CD4-positive, alpha-beta T cell treated with Interleukin-4 for 4 hours (primary cell): ENCODE results near the gene P2RY2.
"Not testable (repeated sequence)": the region's sequence is repeated elsewhere in the genome, so short reads cannot be mapped to it uniquely, and the experiment has no call there.

ENCODE experiments used
- DNase-seq: peaks from one replicate; pipeline ENCODE4 v3.0.0-alpha.2; 2020

The P2RY2 gene

GRCh38 chr11:73229896-73230875 is 12.1 kb downstream of the P2RY2 start:
- no peak for DNase-seq

- DNase-seq: no peak
Measured at GRCh38 chr11:73230931-73231330, 12.8 kb downstream of the P2RY2 start.

- not testable (repeated sequence) for DNase-seq
Measured at GRCh38 chr11:73232487-73232886, 14.4 kb downstream of the P2RY2 start.

GRCh38 chr11:73233211-73233610 is 15.1 kb downstream of the P2RY2 start:
- no peak for DNase-seq

GRCh38 chr11:73233692-73234470 is 15.8 kb downstream of the P2RY2 start:
- no peak for DNase-seq

- no peak for DNase-seq
Measured at GRCh38 chr11:73234471-73235181, 16.5 kb downstream of the P2RY2 start.

GRCh38 chr11:73235236-73235786 is 17.2 kb downstream of the P2RY2 start:
- DNase-seq: no peak

GRCh38 chr11:73236205-73236765 is 18.2 kb downstream of the P2RY2 start:
- DNase-seq: no peak

GRCh38 chr11:73236854-73237253 is 18.8 kb downstream of the P2RY2 start:
- no peak for DNase-seq

- DNase-seq: no peak
Measured at GRCh38 chr11:73237471-73238290, 19.6 kb downstream of the P2RY2 start.

- DNase-seq: no peak
Measured at GRCh38 chr11:73239111-73239521, 21.0 kb downstream of the P2RY2 start.

GRCh38 chr11:73239571-73240189 is 21.6 kb downstream of the P2RY2 start:
- no peak for DNase-seq

- DNase-seq: no peak
Measured at GRCh38 chr11:73240190-73240781, 22.2 kb downstream of the P2RY2 start.

GRCh38 chr11:73241300-73241699 is 23.2 kb downstream of the P2RY2 start:
- DNase-seq: no peak

GRCh38 chr11:73242251-73243092 is 24.4 kb downstream of the P2RY2 start:
- peak; percentile 36 for DNase-seq

- no peak for DNase-seq
Measured at GRCh38 chr11:73243093-73243485, 25.0 kb downstream of the P2RY2 start.

GRCh38 chr11:73244589-73245240 is 26.6 kb downstream of the P2RY2 start:
- DNase-seq: no peak

GRCh38 chr11:73245461-73245860 is 27.4 kb downstream of the P2RY2 start:
- no peak for DNase-seq

GRCh38 chr11:73246303-73246702 is 28.2 kb downstream of the P2RY2 start:
- no peak for DNase-seq
